Uterus (tissue), 4 donors: Measurements from ENCODE around the gene RALGAPB. TPM values are rescaled to one million over a fixed set of nuclear protein-coding genes. Genes with fewer than 3 reads are reported as not detected.

ENCODE experiments used
- DNase-seq, 2 donors: peaks; one replicate each; pipeline ENCODE4 v3.0.0-alpha.2; 2019 to 2020
- H3K27ac ChIP-seq, 2 donors: fragments of 200-600 bp; sonication (generic); 1 replicate in 1 of 2; 2 replicates in 1 of 2; pipeline ENCODE4 v1.5.1; 2016 to 2018
- H3K27me3 ChIP-seq, 2 donors: fragments of 200-600 bp; sonication (generic); one replicate each; pipeline ENCODE4 v1.5.1; 2018 to 2019; ENCODE audit warnings: control low read depth in 1 of 2
- H3K36me3 ChIP-seq, 2 donors: fragments of 200-600 bp; sonication (generic); one replicate each; pipeline ENCODE4 v1.5.1; 2019; ENCODE audit warnings: control low read depth in 1 of 2
- H3K4me1 ChIP-seq, 2 donors: fragments of 200-600 bp; sonication (generic); one replicate each; pipeline ENCODE4 v1.5.1; 2018 to 2019; ENCODE audit warnings: control low read depth in 1 of 2
- H3K4me3 ChIP-seq, 2 donors: fragments of 200-600 bp; sonication (generic); 1 replicate in 1 of 2; 2 replicates in 1 of 2; pipeline ENCODE4 v1.5.1; 2018 to 2019; ENCODE audit warnings: mild to moderate bottlenecking in 1 of 2
- H3K9me3 ChIP-seq, 2 donors: fragments of 200-600 bp; sonication (generic); one replicate each; pipeline ENCODE4 v1.5.1; 2019; ENCODE audit warnings: control low read depth in 1 of 2
- POLR2A ChIP-seq, 2 donors: fragments of 450-650 bp; IDR thresholded peaks; one replicate each; pipeline ENCODE4 v1.6.1; 2016; ENCODE audit warnings: antibody characterized with exemption in 2 of 2, mild to moderate bottlenecking in 1 of 2, moderate library complexity in 1 of 2
- intact Hi-C: fragments of 100-400 bp; cut with DNase I; formaldehyde crosslinking; loops from one replicate; pipeline ENCODE4 v1.15.1; 2023; ENCODE audit warnings: low total_unique reads
- total RNA-seq, 4 donors: library from RNA; depleted of rRNA in 3 of 4; stranded (reverse); fragments of >200 nt in 3 of 4; gene quantifications; one replicate each; pipeline versions ENCODE4 v1.1.0 to v1.2.4, GENCODE V29; 2014 to 2023
- TF ChIP-seq, protein P1 (sequence below), 4 experiments: fragments of 200-600 bp in 2 of 4; fragments of 450-650 bp in 2 of 4; sonication (generic) in 2 of 4; IDR thresholded peaks; one replicate each; pipeline ENCODE4 v1.5.1; 2016 to 2019; ENCODE audit warnings: antibody characterized with exemption in 4 of 4, mild to moderate bottlenecking in 2 of 4, moderate library complexity in 1 of 4
- donor health status: DM: yes; HTN: yes; CAD: no.

RALGAPB gene
- total RNA-seq, 4 donors from 2014 or later, result 27.4 to 57.0 (median 39.9) TPM

DNA sequence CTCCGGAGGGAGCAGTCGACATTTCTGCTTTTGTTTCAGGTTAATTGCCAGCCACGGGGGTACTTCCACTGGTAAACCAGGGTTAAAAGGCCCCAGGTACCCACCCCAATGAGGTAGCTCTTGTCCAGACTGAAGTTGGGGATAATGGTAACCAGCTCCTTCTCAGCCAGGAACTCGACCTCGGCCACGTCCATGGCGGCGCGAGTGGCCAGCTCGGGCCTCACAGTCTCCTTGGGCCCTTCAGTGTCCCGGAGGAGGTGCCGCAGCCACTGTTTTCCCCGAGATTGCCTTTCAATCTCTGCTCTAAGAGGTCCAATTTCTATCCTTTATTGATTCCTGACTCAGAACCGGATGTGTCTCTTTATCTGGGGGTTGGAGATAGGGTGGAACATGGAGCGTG, 142.6 kb downstream of the RALGAPB start:
- no peaks in the 10 kb centered on the region for H3K4me1 ChIP-seq

DNA sequence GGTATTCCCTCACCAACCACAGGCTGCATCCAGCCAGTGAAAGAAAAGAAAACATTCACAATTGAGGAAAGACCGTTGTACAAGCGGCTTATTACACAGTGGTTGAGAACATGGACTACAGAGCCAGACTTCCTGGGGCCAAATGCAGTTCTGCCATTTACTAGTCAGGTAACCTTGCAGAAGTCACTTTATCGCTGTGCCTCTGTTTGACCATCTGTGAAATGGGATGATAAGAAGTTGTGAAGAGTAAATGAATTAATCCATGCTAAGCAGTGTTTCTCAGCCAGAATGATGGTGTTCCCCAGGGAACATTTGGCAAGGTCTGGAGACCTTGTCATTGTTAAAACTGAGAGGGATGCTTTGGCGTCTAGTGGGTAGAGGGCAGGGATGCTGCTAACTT, 143.8 kb downstream of the RALGAPB start:
- intact Hi-C loops, result no loop called here
- no peaks in the 10 kb centered on the region for H3K36me3 ChIP-seq
- no peaks in the 10 kb centered on the region for H3K9me3 ChIP-seq
- no peak overlapping the region for H3K4me3 ChIP-seq
- no peaks in the 10 kb centered on the region for H3K4me1 ChIP-seq
- no peak for DNase-seq
- no peaks in the 10 kb centered on the region for H3K27me3 ChIP-seq
- H3K27ac ChIP-seq, result no peak overlapping the region
- TF ChIP-seq, protein P1, sequence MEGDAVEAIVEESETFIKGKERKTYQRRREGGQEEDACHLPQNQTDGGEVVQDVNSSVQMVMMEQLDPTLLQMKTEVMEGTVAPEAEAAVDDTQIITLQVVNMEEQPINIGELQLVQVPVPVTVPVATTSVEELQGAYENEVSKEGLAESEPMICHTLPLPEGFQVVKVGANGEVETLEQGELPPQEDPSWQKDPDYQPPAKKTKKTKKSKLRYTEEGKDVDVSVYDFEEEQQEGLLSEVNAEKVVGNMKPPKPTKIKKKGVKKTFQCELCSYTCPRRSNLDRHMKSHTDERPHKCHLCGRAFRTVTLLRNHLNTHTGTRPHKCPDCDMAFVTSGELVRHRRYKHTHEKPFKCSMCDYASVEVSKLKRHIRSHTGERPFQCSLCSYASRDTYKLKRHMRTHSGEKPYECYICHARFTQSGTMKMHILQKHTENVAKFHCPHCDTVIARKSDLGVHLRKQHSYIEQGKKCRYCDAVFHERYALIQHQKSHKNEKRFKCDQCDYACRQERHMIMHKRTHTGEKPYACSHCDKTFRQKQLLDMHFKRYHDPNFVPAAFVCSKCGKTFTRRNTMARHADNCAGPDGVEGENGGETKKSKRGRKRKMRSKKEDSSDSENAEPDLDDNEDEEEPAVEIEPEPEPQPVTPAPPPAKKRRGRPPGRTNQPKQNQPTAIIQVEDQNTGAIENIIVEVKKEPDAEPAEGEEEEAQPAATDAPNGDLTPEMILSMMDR (IDR thresholded peaks at IDR 0.05), result no peak
- no peak for TF ChIP-seq POLR2A (IDR thresholded peaks at IDR 0.05)

More for the DNA sequence above, 142.6 kb downstream of the RALGAPB start:
- H3K4me3 ChIP-seq, result no peak overlapping the region
- no peak overlapping the region for H3K27ac ChIP-seq
- no peak for DNase-seq
- TF ChIP-seq POLR2A (IDR thresholded peaks at IDR 0.05), result no peak
- TF ChIP-seq, protein P1 (IDR thresholded peaks at IDR 0.05), result no peak
- no peaks in the 10 kb centered on the region for H3K9me3 ChIP-seq
- intact Hi-C loops, result no loop called here
- H3K36me3 ChIP-seq, result no peaks in the 10 kb centered on the region
- H3K27me3 ChIP-seq, result no peaks in the 10 kb centered on the region

DNA sequence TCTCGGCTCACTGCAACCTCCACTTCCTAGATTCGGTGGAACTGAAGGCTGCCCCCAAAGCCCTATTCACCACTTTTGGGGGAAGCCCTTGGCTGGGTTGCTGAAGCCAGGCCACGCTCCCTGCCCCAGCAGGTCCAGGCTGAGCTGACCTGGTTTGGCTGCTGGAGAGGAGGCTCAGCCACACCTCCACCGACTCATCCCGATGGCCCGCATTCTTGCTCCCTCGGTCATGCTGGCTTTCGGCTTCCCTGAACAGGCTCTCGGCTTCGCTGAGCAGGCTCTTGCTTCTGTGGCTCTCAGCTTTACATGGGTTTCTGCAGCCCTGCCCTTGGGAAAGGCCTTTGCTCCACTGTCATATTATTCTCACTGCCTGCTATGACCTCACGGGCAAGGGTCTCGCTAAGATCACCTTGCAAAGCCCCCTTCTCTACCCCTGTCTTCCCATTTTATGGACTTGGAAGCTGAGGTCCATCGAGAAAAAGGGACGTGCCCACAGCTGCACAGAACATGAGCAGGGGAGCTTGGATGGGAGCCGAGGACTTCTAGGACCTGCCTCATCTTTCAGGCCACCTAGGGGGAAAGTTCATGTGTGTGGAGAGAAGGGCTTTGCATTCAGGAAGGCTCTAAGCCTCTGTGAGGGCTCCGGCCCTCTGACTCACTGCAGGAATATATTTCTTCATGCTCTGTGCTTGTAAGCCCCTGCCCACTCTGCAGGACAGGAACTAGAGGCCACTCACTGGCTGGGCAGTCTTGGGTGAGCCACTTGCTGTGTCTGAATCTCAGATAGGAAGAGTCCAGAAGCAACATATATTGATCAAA, 144.6 kb downstream of the RALGAPB start:
- intact Hi-C loops, result no loop called here
- no peaks in the 10 kb centered on the region for H3K27me3 ChIP-seq
- TF ChIP-seq, protein P1 (IDR thresholded peaks at IDR 0.05), result no peak
- TF ChIP-seq POLR2A (IDR thresholded peaks at IDR 0.05), result no peak
- no peak overlapping the region for H3K27ac ChIP-seq
- no peaks in the 10 kb centered on the region for H3K9me3 ChIP-seq
- no peaks in the 10 kb centered on the region for H3K36me3 ChIP-seq
- DNase-seq, result no peak
- no peak overlapping the region for H3K4me3 ChIP-seq
- H3K4me1 ChIP-seq, result no peaks in the 10 kb centered on the region

DNA sequence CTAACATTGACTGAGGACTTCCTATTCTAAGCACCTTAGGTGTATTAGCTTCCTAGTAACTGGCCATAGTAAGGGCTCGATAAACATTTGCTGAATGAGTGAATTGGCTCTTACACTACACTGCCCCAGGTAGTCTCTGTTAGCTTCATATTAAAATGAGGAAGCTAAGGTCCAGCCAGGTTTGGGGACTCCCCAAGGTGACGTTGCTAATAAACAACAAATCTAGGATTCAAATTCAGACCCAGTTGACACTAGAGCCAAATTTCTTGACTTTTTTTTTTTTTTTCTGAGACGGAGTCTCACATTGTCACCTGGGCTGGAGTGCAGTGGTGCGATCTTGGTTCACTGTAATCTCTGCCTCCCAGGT, 145.2 kb downstream of the RALGAPB start:
- Histone ChIP-seq H3K9me3 (no peaks in the 10 kb centered on the region), H3K4me3 (no peak overlapping the region), H3K4me1 (no peaks in the 10 kb centered on the region), H3K36me3 (no peaks in the 10 kb centered on the region), H3K27me3 (no peaks in the 10 kb centered on the region), H3K27ac (no peak overlapping the region)
- intact Hi-C loops, result no loop called here
- no peak for DNase-seq
- TF ChIP-seq, protein P1 (IDR thresholded peaks at IDR 0.05), result no peak
- TF ChIP-seq POLR2A (IDR thresholded peaks at IDR 0.05), result no peak

DNA sequence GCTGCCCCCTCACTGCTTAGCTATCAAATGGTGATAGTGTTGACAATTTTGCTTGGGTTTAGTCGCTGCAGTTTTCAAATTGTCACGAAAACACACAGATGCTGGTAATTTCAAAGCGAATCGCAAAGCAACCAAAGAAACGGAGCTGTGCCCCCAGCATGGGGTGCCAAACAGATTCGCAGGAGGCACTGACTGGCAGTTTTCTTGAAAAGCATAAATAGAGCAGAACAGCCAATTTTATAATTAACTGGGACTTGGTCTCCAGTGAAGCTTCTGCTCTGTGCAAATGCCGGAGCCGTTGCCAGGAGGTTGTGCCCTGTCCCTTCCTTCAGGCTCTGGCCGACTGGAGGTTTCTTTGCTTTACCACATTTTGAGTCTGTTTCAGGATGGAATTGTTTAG, 147.8 kb downstream of the RALGAPB start:
- intact Hi-C loops, result no loop called here
- Histone ChIP-seq H3K36me3 (no peaks in the 10 kb centered on the region), H3K9me3 (no peaks in the 10 kb centered on the region), H3K4me3 (no peak overlapping the region), H3K27ac (no peak overlapping the region), H3K4me1 (no peaks in the 10 kb centered on the region), H3K27me3 (no peaks in the 10 kb centered on the region)
- DNase-seq, result no peak
- TF ChIP-seq, protein P1 (IDR thresholded peaks at IDR 0.05), result no peak
- TF ChIP-seq POLR2A (IDR thresholded peaks at IDR 0.05), result no peak
